Stimulated activated CD8-positive, alpha-beta memory T cell treated with anti-CD3 and anti-CD28 coated beads, Interleukin-12 subunit alpha, Interleukin-12 subunit beta, amount 100 ng/mL, for 4 hours (primary cell): ENCODE data around the gene CNTN4.
"Not testable (repeated sequence)": the region's sequence is repeated elsewhere in the genome, so short reads cannot be mapped to it uniquely, and the experiment has no call there.

ENCODE experiments used
- DNase-seq: peaks from one replicate; pipeline ENCODE4 v3.0.0-alpha.2; 2020; ENCODE audit warnings: low read depth

The CNTN4 gene

GRCh38 chr3:2984005-2984830 is 885.6 kb downstream of the CNTN4 start:
- DNase-seq, result no peak

- no peak for DNase-seq
Observed at GRCh38 chr3:2984831-2985220, 886.2 kb downstream of the CNTN4 start.

GRCh38 chr3:2985479-2985878 is 886.8 kb downstream of the CNTN4 start:
- DNase-seq, result no peak

GRCh38 chr3:2992534-2992933 is 893.9 kb downstream of the CNTN4 start:
- DNase-seq, result no peak

GRCh38 chr3:2993130-2993529 is 894.5 kb downstream of the CNTN4 start:
- DNase-seq, result not testable (repeated sequence)

- DNase-seq, result no peak
Observed at GRCh38 chr3:2993736-2994135, 895.1 kb downstream of the CNTN4 start.

- no peak for DNase-seq
Observed at GRCh38 chr3:2995195-2995594, 896.5 kb downstream of the CNTN4 start.

- DNase-seq, result no peak
Observed at GRCh38 chr3:3005146-3005744, 906.6 kb downstream of the CNTN4 start.

GRCh38 chr3:3013317-3014052 is 914.8 kb downstream of the CNTN4 start:
- no peak for DNase-seq

- DNase-seq, result no peak
Observed at GRCh38 chr3:3015185-3016089, 916.8 kb downstream of the CNTN4 start.

GRCh38 chr3:3016226-3016625 is 917.6 kb downstream of the CNTN4 start:
- no peak for DNase-seq

- DNase-seq, result no peak
Observed at GRCh38 chr3:3020209-3020608, 921.5 kb downstream of the CNTN4 start.

- no peak for DNase-seq
Observed at GRCh38 chr3:3023111-3023745, 924.6 kb downstream of the CNTN4 start.

GRCh38 chr3:3027976-3028567 is 929.4 kb downstream of the CNTN4 start:
- no peak for DNase-seq

- DNase-seq, result no peak
Observed at GRCh38 chr3:3031326-3031725, 932.7 kb downstream of the CNTN4 start.

- DNase-seq, result no peak
Observed at GRCh38 chr3:3037156-3037555, 938.5 kb downstream of the CNTN4 start.

GRCh38 chr3:3038201-3038991 is 939.7 kb downstream of the CNTN4 start:
- no peak for DNase-seq

- DNase-seq, result no peak
Observed at GRCh38 chr3:3053974-3054373, 955.3 kb downstream of the CNTN4 start.

GRCh38 chr3:3059645-3060044 is 961.0 kb downstream of the CNTN4 start:
- DNase-seq, result no peak

- DNase-seq, result no peak
Observed at GRCh38 chr3:3064297-3064696, 965.6 kb downstream of the CNTN4 start.
